Uterus (tissue), 4 donors: ENCODE results near the gene PLEKHA4. TPM values are rescaled to one million over a fixed set of nuclear protein-coding genes. Genes with fewer than 3 reads are reported as not detected.

Source experiments
- DNase-seq, 2 donors: peaks; one replicate each; pipeline ENCODE4 v3.0.0-alpha.2; 2019 to 2020
- H3K27ac ChIP-seq, 2 donors: fragments of 200-600 bp; sonication (generic); 1 replicate in 1 of 2; 2 replicates in 1 of 2; pipeline ENCODE4 v1.5.1; 2016 to 2018
- H3K27me3 ChIP-seq, 2 donors: fragments of 200-600 bp; sonication (generic); one replicate each; pipeline ENCODE4 v1.5.1; 2018 to 2019; ENCODE audit warnings: control low read depth in 1 of 2
- H3K36me3 ChIP-seq, 2 donors: fragments of 200-600 bp; sonication (generic); one replicate each; pipeline ENCODE4 v1.5.1; 2019; ENCODE audit warnings: control low read depth in 1 of 2
- H3K4me1 ChIP-seq, 2 donors: fragments of 200-600 bp; sonication (generic); one replicate each; pipeline ENCODE4 v1.5.1; 2018 to 2019; ENCODE audit warnings: control low read depth in 1 of 2
- H3K4me3 ChIP-seq, 2 donors: fragments of 200-600 bp; sonication (generic); 1 replicate in 1 of 2; 2 replicates in 1 of 2; pipeline ENCODE4 v1.5.1; 2018 to 2019; ENCODE audit warnings: mild to moderate bottlenecking in 1 of 2
- H3K9me3 ChIP-seq, 2 donors: fragments of 200-600 bp; sonication (generic); one replicate each; pipeline ENCODE4 v1.5.1; 2019; ENCODE audit warnings: control low read depth in 1 of 2
- POLR2A ChIP-seq, 2 donors: fragments of 450-650 bp; IDR thresholded peaks; one replicate each; pipeline ENCODE4 v1.6.1; 2016; ENCODE audit warnings: antibody characterized with exemption in 2 of 2, mild to moderate bottlenecking in 1 of 2, moderate library complexity in 1 of 2
- intact Hi-C: fragments of 100-400 bp; cut with DNase I; formaldehyde crosslinking; loops from one replicate; pipeline ENCODE4 v1.15.1; 2023; ENCODE audit warnings: low total_unique reads
- total RNA-seq, 4 donors: library from RNA; depleted of rRNA in 3 of 4; stranded (reverse); fragments of >200 nt in 3 of 4; gene quantifications; one replicate each; pipeline versions ENCODE4 v1.1.0 to v1.2.4, GENCODE V29; 2014 to 2023
- TF ChIP-seq, protein P1 (sequence below), 4 experiments: fragments of 200-600 bp in 2 of 4; fragments of 450-650 bp in 2 of 4; sonication (generic) in 2 of 4; IDR thresholded peaks; one replicate each; pipeline ENCODE4 v1.5.1; 2016 to 2019; ENCODE audit warnings: antibody characterized with exemption in 4 of 4, mild to moderate bottlenecking in 2 of 4, moderate library complexity in 1 of 4
- donor health status: DM: yes; HTN: yes; CAD: no.

The PLEKHA4 gene
- total RNA-seq, 4 donors from 2014 or later = 1.3 to 60.4 (median 10.4) TPM

- H3K4me3 ChIP-seq = peak overlapping the region; percentile 30 to 46
- DNase-seq = peak; percentile 96 to 97
- H3K4me1 ChIP-seq = no peaks in the 10 kb centered on the region
- intact Hi-C loops = loop anchor here (2.0 kb wide), 1 partner anchor 41 kb away; no protein-coding TSS in a partner anchor
- peak overlapping the region; percentile 86 to 96 for H3K27ac ChIP-seq
- no peaks in the 10 kb centered on the region for H3K27me3 ChIP-seq
- TF ChIP-seq, protein P1, sequence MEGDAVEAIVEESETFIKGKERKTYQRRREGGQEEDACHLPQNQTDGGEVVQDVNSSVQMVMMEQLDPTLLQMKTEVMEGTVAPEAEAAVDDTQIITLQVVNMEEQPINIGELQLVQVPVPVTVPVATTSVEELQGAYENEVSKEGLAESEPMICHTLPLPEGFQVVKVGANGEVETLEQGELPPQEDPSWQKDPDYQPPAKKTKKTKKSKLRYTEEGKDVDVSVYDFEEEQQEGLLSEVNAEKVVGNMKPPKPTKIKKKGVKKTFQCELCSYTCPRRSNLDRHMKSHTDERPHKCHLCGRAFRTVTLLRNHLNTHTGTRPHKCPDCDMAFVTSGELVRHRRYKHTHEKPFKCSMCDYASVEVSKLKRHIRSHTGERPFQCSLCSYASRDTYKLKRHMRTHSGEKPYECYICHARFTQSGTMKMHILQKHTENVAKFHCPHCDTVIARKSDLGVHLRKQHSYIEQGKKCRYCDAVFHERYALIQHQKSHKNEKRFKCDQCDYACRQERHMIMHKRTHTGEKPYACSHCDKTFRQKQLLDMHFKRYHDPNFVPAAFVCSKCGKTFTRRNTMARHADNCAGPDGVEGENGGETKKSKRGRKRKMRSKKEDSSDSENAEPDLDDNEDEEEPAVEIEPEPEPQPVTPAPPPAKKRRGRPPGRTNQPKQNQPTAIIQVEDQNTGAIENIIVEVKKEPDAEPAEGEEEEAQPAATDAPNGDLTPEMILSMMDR (IDR thresholded peaks at IDR 0.05) = peak; percentile 93 to 98 (median 96)
- TF ChIP-seq POLR2A (IDR thresholded peaks at IDR 0.05) = peak; percentile 47 to 74
- H3K9me3 ChIP-seq = no peaks in the 10 kb centered on the region
- H3K36me3 ChIP-seq = no peaks in the 10 kb centered on the region
These were observed 32.7 kb downstream of the PLEKHA4 start for GRCh38 chr19:48835734-48836088.

GRCh38 chr19:48833977-48834376, 34.4 kb downstream of the PLEKHA4 start:
- H3K9me3 ChIP-seq = no peaks in the 10 kb centered on the region
- TF ChIP-seq, protein P1 (IDR thresholded peaks at IDR 0.05) = no peak
- no peak for TF ChIP-seq POLR2A (IDR thresholded peaks at IDR 0.05)
- no peak overlapping the region for H3K4me3 ChIP-seq
- H3K36me3 ChIP-seq = no peaks in the 10 kb centered on the region
- DNase-seq = no peak
- H3K27me3 ChIP-seq = no peaks in the 10 kb centered on the region
- intact Hi-C loops = no loop called here
- no peaks in the 10 kb centered on the region for H3K4me1 ChIP-seq
- H3K27ac ChIP-seq = no peak overlapping the region

- Histone ChIP-seq H3K9me3 (no peaks in the 10 kb centered on the region), H3K36me3 (no peaks in the 10 kb centered on the region), H3K4me1 (no peaks in the 10 kb centered on the region), H3K27me3 (no peaks in the 10 kb centered on the region), H3K27ac (no peak overlapping the region), H3K4me3 (no peak overlapping the region)
- no peak for DNase-seq
- intact Hi-C loops = no loop called here
- no peak for TF ChIP-seq POLR2A (IDR thresholded peaks at IDR 0.05)
- TF ChIP-seq, protein P1 (IDR thresholded peaks at IDR 0.05) = no peak
These were observed 35.4 kb downstream of the PLEKHA4 start for GRCh38 chr19:48833049-48833448.

DNA sequence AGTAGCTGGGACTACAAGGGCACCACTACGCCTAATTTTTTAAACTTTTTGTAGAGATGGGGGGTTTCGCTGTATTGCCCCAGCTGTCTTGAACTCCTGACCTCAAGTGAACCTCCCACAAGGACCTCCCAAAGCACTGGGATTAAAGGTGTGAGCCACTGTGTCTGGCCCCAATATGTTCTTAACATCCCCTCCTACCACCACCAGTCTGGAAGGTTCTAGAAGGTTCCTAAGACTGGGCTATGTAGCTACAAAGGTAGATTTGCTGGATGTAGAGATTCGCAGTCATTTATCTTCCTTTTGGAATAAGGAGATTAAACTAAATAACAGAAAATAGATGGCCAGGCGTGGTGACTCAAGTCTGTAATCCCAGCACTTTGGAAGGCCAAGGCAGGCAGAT, 37.5 kb downstream of the PLEKHA4 start:
- TF ChIP-seq, protein P1 (IDR thresholded peaks at IDR 0.05) = no peak
- no peak for TF ChIP-seq POLR2A (IDR thresholded peaks at IDR 0.05)

DNA sequence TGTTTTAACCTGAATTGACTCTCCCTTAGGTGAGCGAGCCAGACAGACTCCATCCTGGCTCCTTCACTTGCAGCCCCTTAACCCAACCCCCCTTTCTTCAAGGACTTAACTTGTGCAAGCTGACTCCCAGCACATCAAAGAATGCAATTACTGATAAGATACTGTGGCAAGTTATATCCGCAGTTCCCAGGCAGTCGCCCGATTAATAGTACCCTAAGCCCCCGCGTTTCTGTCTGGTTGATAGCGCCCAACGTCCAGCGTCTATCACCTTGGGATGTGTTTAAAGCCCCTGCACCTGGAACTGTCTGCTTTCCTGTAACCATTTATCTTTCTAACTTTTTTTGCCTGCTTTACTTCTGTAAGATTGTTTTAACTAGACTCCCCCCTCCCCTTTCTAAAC, 38.3 kb downstream of the PLEKHA4 start:
- TF ChIP-seq, protein P1 (IDR thresholded peaks at IDR 0.05) = no peak
- TF ChIP-seq POLR2A (IDR thresholded peaks at IDR 0.05) = no peak
- H3K4me1 ChIP-seq = no peaks in the 10 kb centered on the region
- H3K4me3 ChIP-seq = no peak overlapping the region
- no peaks in the 10 kb centered on the region for H3K9me3 ChIP-seq
- H3K36me3 ChIP-seq = no peaks in the 10 kb centered on the region
- H3K27me3 ChIP-seq = no peaks in the 10 kb centered on the region
- no peak overlapping the region for H3K27ac ChIP-seq
- no peak for DNase-seq
- intact Hi-C loops = no loop called here

More for the DNA sequence above, 37.5 kb downstream of the PLEKHA4 start:
- Histone ChIP-seq H3K27ac (no peak overlapping the region), H3K9me3 (no peaks in the 10 kb centered on the region), H3K27me3 (no peaks in the 10 kb centered on the region), H3K36me3 (no peaks in the 10 kb centered on the region), H3K4me1 (no peaks in the 10 kb centered on the region), H3K4me3 (no peak overlapping the region)
- no peak for DNase-seq
- intact Hi-C loops = no loop called here
